HCT116 (cell line): ENCODE measurements around the gene WWOX.

Experiments used
- CEBPB ChIP-seq: IDR thresholded peaks from 2 replicates; pipeline ENCODE4 v1.6.1; 2012; ENCODE audit warnings: low read depth
- EGR1 ChIP-seq: IDR thresholded peaks from 2 replicates; pipeline ENCODE4 v1.6.1; 2012; ENCODE audit warnings: low read depth
- EZH2 ChIP-seq: fragments of 200-600 bp; sonication (generic); IDR thresholded peaks from 2 replicates; pipeline ENCODE4 v1.6.1; 2017; ENCODE audit warnings: antibody characterized with exemption, mixed run types
- EZH2phosphoT487 ChIP-seq: fragments of 200-600 bp; IDR thresholded peaks from 2 replicates; pipeline ENCODE4 v1.6.1; 2018; ENCODE audit warnings: antibody characterized with exemption, borderline replicate concordance
- FOSL1 ChIP-seq: IDR thresholded peaks from 2 replicates; pipeline ENCODE4 v1.6.1; 2012; ENCODE audit warnings: low read depth
- POLR2A ChIP-seq: IDR thresholded peaks from 2 replicates; pipeline ENCODE4 v1.7.0; 2011; ENCODE audit warnings: borderline replicate concordance; ENCODE audit not compliant: insufficient read depth, insufficient read length; ENCODE audit errors: extremely low read depth
- POLR2AphosphoS5 ChIP-seq: IDR thresholded peaks from 2 replicates; pipeline ENCODE4 v1.6.1; 2011; ENCODE audit warnings: mild to moderate bottlenecking, low read depth, low read length, moderate library complexity
- SIN3A ChIP-seq: IDR thresholded peaks from 2 replicates; pipeline ENCODE4 v1.6.1; 2012; ENCODE audit warnings: low read depth
- SRF ChIP-seq: IDR thresholded peaks from 2 replicates; pipeline ENCODE4 v1.6.1; 2012; ENCODE audit warnings: low read depth
- ZNF274 ChIP-seq: fragments of 200-500 bp; sonication (Bioruptor generic); IDR thresholded peaks from 2 replicates; pipeline ENCODE4 v1.6.1; 2014; ENCODE audit warnings: mild to moderate bottlenecking, low read depth, low read length, inconsistent platforms
- TF ChIP-seq, protein P1 (sequence below): IDR thresholded peaks from 2 replicates; pipeline ENCODE4 v1.6.1; 2012; ENCODE audit warnings: low read depth
- TF ChIP-seq, protein P2 (sequence below), 3 experiments: fragments of 200-600 bp in 1 of 3; sonication (generic) in 1 of 3; IDR thresholded peaks in 2 of 3; conservative IDR thresholded peaks in 1 of 3; 2 replicates each; pipeline ENCODE4 v1.5.1; 2012 to 2017; ENCODE audit warnings: low read depth in 2 of 3, low read length in 2 of 3, antibody characterized with exemption in 1 of 3, borderline replicate concordance in 1 of 3, control low read depth in 1 of 3, mild to moderate bottlenecking in 1 of 3, mixed read lengths in 1 of 3, mixed run types in 1 of 3, moderate library complexity in 1 of 3; ENCODE audit not compliant: insufficient read depth in 1 of 3
- TF ChIP-seq, protein P3 (sequence below): IDR thresholded peaks from 2 replicates; pipeline ENCODE4 v1.6.1; 2012
- TF ChIP-seq, protein P4 (sequence below): IDR thresholded peaks from 2 replicates; pipeline ENCODE4 v1.6.1; 2012

DNA sequence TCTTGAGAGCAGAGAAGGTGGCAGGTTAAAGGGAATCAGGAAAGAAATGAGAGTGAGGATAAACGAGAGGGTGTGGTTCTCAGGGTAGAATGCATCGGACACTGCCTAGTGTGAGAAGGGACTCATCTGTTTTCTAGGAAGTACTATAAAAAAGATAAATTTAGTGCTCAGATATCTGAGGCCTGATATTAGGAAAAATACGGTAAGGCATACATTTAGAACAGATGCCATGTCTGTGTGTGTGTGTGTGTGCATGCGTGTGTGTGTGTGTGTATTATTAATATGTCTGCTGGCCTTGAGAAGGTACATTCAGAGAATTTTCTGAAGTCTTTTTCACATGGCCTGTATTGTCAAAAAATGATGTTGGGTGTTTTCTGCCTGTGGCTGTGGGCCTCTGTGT is 1086.3 kb downstream of the WWOX start:
- TF ChIP-seq, protein P1, sequence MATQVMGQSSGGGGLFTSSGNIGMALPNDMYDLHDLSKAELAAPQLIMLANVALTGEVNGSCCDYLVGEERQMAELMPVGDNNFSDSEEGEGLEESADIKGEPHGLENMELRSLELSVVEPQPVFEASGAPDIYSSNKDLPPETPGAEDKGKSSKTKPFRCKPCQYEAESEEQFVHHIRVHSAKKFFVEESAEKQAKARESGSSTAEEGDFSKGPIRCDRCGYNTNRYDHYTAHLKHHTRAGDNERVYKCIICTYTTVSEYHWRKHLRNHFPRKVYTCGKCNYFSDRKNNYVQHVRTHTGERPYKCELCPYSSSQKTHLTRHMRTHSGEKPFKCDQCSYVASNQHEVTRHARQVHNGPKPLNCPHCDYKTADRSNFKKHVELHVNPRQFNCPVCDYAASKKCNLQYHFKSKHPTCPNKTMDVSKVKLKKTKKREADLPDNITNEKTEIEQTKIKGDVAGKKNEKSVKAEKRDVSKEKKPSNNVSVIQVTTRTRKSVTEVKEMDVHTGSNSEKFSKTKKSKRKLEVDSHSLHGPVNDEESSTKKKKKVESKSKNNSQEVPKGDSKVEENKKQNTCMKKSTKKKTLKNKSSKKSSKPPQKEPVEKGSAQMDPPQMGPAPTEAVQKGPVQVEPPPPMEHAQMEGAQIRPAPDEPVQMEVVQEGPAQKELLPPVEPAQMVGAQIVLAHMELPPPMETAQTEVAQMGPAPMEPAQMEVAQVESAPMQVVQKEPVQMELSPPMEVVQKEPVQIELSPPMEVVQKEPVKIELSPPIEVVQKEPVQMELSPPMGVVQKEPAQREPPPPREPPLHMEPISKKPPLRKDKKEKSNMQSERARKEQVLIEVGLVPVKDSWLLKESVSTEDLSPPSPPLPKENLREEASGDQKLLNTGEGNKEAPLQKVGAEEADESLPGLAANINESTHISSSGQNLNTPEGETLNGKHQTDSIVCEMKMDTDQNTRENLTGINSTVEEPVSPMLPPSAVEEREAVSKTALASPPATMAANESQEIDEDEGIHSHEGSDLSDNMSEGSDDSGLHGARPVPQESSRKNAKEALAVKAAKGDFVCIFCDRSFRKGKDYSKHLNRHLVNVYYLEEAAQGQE, result no peak
- TF ChIP-seq POLR2A, result no peak
- TF ChIP-seq POLR2AphosphoS5, result no peak
- TF ChIP-seq EZH2phosphoT487, result no peak
- TF ChIP-seq, protein P2, sequence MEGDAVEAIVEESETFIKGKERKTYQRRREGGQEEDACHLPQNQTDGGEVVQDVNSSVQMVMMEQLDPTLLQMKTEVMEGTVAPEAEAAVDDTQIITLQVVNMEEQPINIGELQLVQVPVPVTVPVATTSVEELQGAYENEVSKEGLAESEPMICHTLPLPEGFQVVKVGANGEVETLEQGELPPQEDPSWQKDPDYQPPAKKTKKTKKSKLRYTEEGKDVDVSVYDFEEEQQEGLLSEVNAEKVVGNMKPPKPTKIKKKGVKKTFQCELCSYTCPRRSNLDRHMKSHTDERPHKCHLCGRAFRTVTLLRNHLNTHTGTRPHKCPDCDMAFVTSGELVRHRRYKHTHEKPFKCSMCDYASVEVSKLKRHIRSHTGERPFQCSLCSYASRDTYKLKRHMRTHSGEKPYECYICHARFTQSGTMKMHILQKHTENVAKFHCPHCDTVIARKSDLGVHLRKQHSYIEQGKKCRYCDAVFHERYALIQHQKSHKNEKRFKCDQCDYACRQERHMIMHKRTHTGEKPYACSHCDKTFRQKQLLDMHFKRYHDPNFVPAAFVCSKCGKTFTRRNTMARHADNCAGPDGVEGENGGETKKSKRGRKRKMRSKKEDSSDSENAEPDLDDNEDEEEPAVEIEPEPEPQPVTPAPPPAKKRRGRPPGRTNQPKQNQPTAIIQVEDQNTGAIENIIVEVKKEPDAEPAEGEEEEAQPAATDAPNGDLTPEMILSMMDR (IDR thresholded peaks at IDR 0.05 in 2 of 3, conservative IDR thresholded peaks at IDR 0.05 in 1 of 3; ENCODE audit: borderline replicate concordance in 1 of 3, insufficient read depth in 1 of 3, low read depth in 2 of 3, low read length in 2 of 3), result no peak
- TF ChIP-seq EGR1, result no peak
- no peak for TF ChIP-seq SRF
- TF ChIP-seq, protein P3, sequence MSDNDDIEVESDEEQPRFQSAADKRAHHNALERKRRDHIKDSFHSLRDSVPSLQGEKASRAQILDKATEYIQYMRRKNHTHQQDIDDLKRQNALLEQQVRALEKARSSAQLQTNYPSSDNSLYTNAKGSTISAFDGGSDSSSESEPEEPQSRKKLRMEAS, result no peak
- TF ChIP-seq FOSL1, result no peak
- TF ChIP-seq, protein P4, sequence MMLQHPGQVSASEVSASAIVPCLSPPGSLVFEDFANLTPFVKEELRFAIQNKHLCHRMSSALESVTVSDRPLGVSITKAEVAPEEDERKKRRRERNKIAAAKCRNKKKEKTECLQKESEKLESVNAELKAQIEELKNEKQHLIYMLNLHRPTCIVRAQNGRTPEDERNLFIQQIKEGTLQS, result no peak
- no peak for TF ChIP-seq ZNF274
- TF ChIP-seq EZH2, result no peak
- no peak for TF ChIP-seq CEBPB
- TF ChIP-seq SIN3A, result no peak
